Omental fat pad (tissue), 4 donors: ENCODE results near the gene STAT4. TPM values are rescaled to one million over a fixed set of nuclear protein-coding genes. Genes with fewer than 3 reads are reported as not detected.
A peak's percentile ranks its signal among the peaks of the same experiment; 100 is the strongest.

Experiments
- ATAC-seq: fragments of 150-250 bp; one replicate; pipeline ENCODE4 v1.9.1; 2016; ENCODE audit warnings: mild to moderate bottlenecking, moderate library complexity; ENCODE audit not compliant: low FRiP score
- DNase-seq: peaks from one replicate; pipeline ENCODE4 v3.0.0-alpha.2; 2019; ENCODE audit warnings: low spot score
- CTCF ChIP-seq, 3 donors: fragments of 450-650 bp; IDR thresholded peaks; one replicate each; pipeline ENCODE4 v1.5.1; 2016 to 2017; ENCODE audit warnings: antibody characterized with exemption in 3 of 3, mild to moderate bottlenecking in 3 of 3, moderate library complexity in 2 of 3
- total RNA-seq, 4 donors: library from RNA; depleted of rRNA; stranded (reverse); fragments of >200 nt; gene quantifications; one replicate each; pipeline ENCODE4 v1.1.0, GENCODE V29; 2016

Gene STAT4
- total RNA-seq, 4 donors from 2014 or later: 4.6 to 29.4 (median 10.5) TPM

GRCh38 chr2:191050640-191050987 is 100.2 kb downstream of the STAT4 start:
- DNase-seq (no peak), ATAC-seq (peak; percentile 55)
- no peak for TF ChIP-seq CTCF (IDR thresholded peaks at IDR 0.05)

DNA sequence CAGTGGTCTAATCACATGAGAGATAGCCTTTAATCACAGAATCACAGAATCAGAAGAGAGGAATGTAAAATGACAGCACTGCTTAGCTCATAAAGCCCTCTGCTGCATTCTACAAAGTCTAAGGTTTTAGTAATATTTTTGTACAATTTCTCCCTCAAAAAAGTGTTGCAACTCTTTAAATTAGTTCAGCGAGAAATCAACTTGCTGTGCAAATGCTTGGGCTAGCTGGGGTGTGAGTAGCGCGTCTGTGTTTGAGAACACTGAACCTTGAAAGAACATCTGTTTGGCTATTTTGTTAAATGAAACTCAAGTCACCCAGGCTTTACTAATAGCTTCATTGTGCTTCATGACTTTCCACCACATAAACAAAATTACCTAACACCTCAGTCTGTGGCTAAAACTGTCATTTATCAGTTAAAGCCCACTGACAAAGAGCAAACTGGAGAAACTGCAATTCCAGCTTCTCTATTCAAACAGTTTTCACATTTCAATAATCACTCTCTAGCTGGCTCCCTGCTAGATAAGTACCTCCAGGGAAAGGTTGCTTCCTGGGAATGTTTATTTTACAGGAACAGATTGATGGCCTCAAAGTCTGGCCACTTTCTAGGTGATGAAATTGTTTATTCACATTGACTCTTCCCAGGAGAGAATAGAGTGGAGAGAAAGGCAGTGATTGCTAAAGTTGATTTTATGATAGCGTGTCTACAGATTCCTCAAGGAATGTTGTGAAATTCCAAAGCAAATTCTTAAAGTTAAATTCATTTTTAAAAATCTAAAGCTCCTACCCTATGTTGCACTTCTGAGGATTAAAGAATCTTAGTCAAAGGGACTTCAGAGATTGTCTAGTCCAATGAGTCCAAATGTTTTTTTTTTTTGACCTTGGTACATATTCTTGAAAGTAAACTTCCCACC is 100.8 kb downstream of the STAT4 start:
- no peak for TF ChIP-seq CTCF (IDR thresholded peaks at IDR 0.05)
- DNase-seq (no peak), ATAC-seq (no peak)

DNA sequence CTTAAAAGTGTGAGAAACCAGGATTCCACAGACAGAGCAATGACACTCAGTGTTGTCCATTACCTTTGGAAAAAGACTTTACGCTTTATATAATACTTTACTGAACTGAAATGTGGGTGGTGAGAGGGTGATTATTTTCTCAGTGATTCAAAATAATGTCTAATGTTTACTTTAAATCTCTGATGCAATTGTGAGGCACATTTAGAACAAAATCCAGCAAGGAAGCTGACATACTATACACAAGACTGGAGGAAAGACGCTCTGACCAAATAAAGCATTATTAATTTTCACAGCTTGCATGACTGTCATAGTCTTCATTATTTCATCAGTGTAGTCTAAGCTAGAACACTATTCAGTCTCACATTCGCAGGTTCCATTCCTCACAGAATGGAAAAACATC is 102.7 kb downstream of the STAT4 start:
- ATAC-seq (no peak), DNase-seq (no peak)
- no peak for TF ChIP-seq CTCF (IDR thresholded peaks at IDR 0.05)

DNA sequence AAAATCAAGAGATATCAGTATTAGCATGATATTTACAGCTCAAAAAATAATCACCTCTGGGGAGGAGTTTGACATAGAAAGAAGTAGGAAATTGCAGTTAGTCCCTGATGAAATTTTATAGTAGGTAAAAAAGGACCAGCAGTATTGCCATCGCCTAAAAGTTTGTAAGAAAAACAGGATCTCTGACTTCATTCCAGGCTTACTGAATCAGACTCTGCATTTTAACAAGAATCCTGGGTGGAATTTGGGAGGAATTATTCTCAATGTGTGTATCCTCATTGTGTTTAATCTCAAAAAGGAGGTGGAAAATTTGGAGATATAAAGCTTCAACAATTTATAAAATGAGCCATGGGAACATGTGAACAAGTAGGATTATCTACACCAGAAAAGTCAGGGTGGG is 105.7 kb downstream of the STAT4 start:
- TF ChIP-seq CTCF (IDR thresholded peaks at IDR 0.05): no peak
- ATAC-seq (no peak), DNase-seq (no peak)

GRCh38 chr2:191043438-191043837 is 107.4 kb downstream of the STAT4 start:
- no peak for DNase-seq
- TF ChIP-seq CTCF (IDR thresholded peaks at IDR 0.05): no peak
- no peak for ATAC-seq

DNA sequence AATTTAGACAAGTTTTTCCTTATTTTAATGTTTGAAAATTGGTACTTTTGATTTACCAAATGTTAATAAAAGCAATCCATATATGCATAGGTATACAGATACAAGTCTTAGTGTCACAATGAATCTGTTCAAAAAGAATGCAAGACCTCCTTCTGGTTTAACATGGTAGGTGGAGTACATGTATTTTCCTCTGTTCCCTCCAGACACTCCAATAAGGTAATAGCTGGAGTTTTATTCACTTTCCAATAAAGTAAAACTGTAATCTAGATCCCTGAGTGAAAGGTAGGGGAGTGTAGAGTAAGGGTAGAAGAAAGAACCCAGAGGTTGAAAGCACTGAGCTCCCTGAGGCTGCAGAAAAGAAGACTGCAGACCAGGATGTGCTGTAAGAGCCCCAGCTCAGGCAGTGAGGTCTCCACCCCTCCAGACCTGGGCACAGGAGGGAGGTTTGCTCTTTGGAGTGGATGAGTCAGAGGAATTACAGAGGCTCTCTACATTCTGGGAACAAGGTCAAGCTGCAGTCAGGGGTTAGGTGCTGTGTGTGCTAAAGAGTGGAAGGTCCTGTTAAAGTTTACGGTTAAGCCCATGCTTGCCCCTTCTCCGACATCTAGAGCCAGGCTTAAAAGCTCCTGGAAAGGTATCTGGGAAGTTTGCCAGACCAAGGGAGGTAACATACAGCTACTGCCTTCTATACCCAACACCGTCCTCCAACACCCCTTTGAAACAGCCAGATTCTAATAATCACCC is 109.2 kb downstream of the STAT4 start:
- DNase-seq: no peak
- TF ChIP-seq CTCF (IDR thresholded peaks at IDR 0.05): no peak
- ATAC-seq: peak; percentile 84
